IPS DF 6.9 (cell line): Measurements from ENCODE around the gene RXRB.

Experiments used
- DNase-seq: peaks from one replicate; pipeline ENCODE4 v3.0.0-alpha.2; 2013; ENCODE audit warnings: low read depth, low spot score
- H3K27ac ChIP-seq: one replicate; pipeline ENCODE4 v1.5.1; 2013; ENCODE audit warnings: low read length, control low read depth
- H3K27me3 ChIP-seq: 2 replicates; pipeline ENCODE4 v1.6.1; 2013; ENCODE audit warnings: mild to moderate bottlenecking, low read length; ENCODE audit not compliant: control insufficient read depth, insufficient read depth
- H3K36me3 ChIP-seq: 2 replicates; pipeline ENCODE4 v1.6.1; 2013; ENCODE audit warnings: low read length; ENCODE audit not compliant: control insufficient read depth, insufficient read depth
- H3K4me1 ChIP-seq: 2 replicates; pipeline ENCODE4 v1.6.1; 2013; ENCODE audit warnings: low read length; ENCODE audit not compliant: control insufficient read depth, insufficient read depth
- H3K4me3 ChIP-seq: 2 replicates; pipeline ENCODE4 v1.5.1; 2013; ENCODE audit warnings: mild to moderate bottlenecking, low read length
- H3K9me3 ChIP-seq: 2 replicates; pipeline ENCODE4 v1.6.1; 2013; ENCODE audit warnings: low read length, inconsistent platforms; ENCODE audit not compliant: control insufficient read depth, insufficient read depth
- WGBS: extraction: QIAGEN DNeasy Blood & Tissue Kit; methylation state at CpG from one replicate; pipeline ENCODE4 v1.1.7; 2013; ENCODE audit warnings: mixed read lengths, missing lambda C conversion rate; ENCODE audit not compliant: insufficient read length, insufficient coverage; 5-methylcytosine and 5-hydroxymethylcytosine counted together

The RXRB gene

DNA sequence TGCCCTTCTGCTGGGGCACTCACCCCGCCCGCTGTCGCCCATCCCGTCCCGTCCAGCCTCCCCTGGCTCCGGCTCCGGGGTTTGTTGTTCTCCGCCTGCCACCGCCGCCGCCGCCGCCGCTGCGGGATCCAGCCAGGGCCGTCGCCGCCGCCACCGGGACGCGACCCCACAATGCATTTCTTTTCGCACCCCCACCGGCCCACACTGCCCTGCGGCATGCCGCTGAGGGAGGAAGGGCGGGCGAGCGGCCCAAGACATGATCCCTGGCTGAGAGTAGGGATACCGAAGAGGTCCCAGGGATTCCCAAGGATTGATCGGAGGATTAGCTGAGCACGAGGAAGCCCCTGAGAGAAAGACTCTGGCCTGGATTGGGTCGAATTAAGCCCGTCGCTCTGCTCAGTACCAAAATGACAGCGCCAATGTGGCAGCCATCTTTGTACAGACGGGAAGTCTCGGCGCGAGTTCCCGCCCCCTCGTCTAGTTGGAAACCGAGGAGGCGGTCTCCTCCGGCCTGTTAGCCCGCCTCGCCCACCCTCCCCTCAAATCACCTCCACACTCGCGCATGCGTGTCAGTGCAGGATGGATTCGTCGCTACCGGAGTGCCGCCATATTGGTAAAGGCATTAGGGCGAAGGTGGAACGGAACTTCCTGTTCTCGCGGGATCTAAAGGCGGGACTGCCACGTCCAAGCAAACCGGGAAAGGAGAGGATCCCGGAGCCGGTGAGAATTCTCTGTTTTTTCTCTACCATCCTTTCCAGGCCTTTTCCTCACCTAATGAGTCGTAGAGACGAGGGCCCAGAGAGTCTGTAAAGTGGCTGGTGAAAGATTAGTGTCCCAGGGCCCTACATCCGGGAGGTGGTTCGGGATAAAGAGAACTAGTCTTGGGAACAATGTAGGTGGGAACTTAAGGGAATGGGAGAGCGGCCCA lies at the start of gene RXRB, which contains the start of gene SLC39A7:
Gene RXRB, minus strand, starts transcription at position 447 of the 928 bp plus-strand sequence. Its CDS starts 189 bp downstream, at position 258.
Gene SLC39A7, plus strand, starts transcription at position 649 of the 928 bp plus-strand sequence. CDS start 379 bp downstream, outside the sequence.
- H3K4me3 ChIP-seq: peak within 1 kb of the TSS; percentile 72
- peaks cover 10% of the 10 kb centered on the region; the same call in 1 of the 2 replicates for H3K4me1 ChIP-seq
- H3K27ac ChIP-seq: no peak within 1 kb of the TSS
- peaks cover 14% of the 10 kb centered on the region; the same call in 1 of the 2 replicates for H3K36me3 ChIP-seq
- peak; percentile 96 for DNase-seq
- WGBS: no CpG with 5 or more reads among the region's 68 CpGs
- no peaks in the 10 kb centered on the region for H3K9me3 ChIP-seq
- no peaks in the 10 kb centered on the region for H3K27me3 ChIP-seq

DNA sequence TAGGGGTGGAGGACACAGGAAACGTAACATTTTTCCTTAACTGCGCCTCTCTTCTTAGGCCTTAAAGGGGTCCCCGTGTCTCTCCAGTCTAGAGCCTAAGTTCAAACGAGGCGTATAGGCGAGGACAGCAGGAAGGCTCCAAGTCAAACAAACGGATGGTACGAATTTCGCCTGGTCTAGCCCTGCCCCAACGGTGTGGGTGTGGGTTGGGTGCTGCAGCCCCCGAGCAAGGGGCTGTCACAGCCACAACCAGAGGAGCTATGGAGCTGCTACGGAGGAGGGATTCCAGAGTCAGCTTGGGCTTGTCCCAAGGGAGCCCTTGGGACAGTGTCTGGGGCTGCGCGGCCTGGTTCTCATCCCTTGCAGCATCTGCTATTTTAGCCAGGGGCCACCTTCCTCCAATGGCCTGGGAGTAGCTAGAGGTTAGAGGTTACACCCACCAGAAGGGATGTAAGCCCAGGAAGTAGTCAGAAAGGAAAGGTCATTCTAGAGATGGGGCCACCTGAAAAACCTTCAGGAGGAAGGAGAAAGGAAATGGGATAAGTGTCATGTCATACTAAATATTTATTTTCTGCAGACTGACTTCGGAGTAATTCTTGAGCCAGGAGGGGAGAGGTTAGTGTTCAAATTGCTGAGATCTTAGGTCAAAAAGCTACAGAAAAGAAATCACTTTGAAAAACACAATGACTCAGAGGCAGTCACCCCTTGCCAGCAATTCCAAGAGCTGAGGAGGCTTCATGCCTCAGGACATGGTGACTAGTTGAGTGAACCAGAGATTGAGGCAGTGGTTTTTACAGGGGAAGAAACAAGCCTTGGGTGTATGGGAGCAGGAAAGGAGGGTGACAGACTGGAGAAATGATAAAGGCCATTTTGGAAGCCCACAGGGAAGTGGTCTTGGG lies 49.5 kb upstream of the RXRB start:
- Histone ChIP-seq H3K4me3 (peak overlapping the region; percentile 47; the same call in 1 of the 2 replicates), H3K27ac (no peak overlapping the region), H3K4me1 (0 out of 2 replicates have a peak, but pooled peaks cover 2% of the 10 kb centered on the region), H3K9me3 (no peaks in the 10 kb centered on the region), H3K36me3 (no peaks in the 10 kb centered on the region), H3K27me3 (no peaks in the 10 kb centered on the region; the same call in 1 of the 2 replicates)
- WGBS: no CpG with 5 or more reads among the region's 15 CpGs
- no peak for DNase-seq

DNA sequence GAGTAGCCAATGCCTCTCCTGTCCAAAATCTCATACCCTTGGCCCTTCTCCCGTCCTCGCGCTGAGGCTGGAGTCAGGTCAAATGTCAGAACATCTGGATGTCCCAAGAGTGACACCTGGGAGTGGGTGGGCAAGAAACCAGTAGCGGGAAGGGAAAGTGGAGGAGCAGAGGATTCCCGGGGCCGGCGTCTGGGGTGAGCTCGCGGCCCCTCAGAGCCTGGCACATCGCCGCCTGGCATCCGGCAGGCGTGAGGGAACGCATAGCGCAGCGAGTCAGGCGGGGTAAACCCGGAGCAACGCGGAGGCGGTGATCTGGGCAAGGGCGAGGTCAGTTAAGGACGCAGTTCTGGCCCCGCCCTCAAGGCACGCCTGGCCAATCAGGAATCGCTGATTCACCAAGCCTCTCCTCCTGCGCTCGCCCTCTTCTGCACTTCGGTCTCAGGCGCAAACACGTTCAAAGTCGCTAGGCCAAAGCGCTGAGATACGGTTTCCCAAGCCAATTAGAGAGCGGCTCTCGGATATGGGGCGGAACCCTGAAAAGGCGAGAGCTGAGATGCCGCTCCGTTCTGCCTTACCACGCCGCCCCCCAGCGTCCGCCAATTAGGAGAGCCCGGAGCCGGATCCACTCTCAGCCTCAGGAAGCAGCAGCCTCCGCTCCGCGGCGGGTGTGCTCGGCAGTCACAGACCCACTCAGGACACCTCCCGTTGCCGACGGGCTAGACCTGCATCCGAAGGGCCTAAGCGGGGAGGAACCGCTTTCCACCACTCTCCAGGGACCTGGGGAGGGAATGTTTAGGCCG lies 48.7 kb upstream of the RXRB start:
- H3K9me3 ChIP-seq: no peaks in the 10 kb centered on the region
- no CpG with 5 or more reads among the region's 58 CpGs for WGBS
- DNase-seq: peak; percentile 97
- H3K4me1 ChIP-seq: 0 out of 2 replicates have a peak, but pooled peaks cover 2% of the 10 kb centered on the region
- no peaks in the 10 kb centered on the region; the same call in 1 of the 2 replicates for H3K27me3 ChIP-seq
- no peak overlapping the region for H3K27ac ChIP-seq
- no peaks in the 10 kb centered on the region for H3K36me3 ChIP-seq
- H3K4me3 ChIP-seq: peak overlapping the region; percentile 47; the same call in 1 of the 2 replicates

DNA sequence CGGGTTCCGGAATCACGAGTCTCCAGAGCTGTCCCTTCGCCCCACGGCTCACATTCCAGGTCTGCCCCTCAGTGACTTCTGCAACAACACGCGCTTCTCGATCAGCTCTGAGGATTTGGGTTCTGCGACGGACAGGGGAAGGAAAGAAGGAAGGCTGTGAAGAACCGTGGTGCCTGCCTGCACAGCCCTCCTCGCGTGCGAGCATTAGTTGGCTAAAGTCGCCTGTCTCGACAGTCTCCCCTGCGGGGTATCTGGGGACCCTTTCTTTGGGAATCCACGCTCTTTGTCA lies 48.1 kb upstream of the RXRB start:
- Histone ChIP-seq H3K27me3 (no peaks in the 10 kb centered on the region; the same call in 1 of the 2 replicates), H3K9me3 (no peaks in the 10 kb centered on the region), H3K36me3 (no peaks in the 10 kb centered on the region), H3K4me3 (peak overlapping the region; percentile 14; the same call in 1 of the 2 replicates), H3K27ac (no peak overlapping the region), H3K4me1 (0 out of 2 replicates have a peak, but pooled peaks cover 2% of the 10 kb centered on the region)
- no CpG with 5 or more reads among the region's 18 CpGs for WGBS
- DNase-seq: no peak

DNA sequence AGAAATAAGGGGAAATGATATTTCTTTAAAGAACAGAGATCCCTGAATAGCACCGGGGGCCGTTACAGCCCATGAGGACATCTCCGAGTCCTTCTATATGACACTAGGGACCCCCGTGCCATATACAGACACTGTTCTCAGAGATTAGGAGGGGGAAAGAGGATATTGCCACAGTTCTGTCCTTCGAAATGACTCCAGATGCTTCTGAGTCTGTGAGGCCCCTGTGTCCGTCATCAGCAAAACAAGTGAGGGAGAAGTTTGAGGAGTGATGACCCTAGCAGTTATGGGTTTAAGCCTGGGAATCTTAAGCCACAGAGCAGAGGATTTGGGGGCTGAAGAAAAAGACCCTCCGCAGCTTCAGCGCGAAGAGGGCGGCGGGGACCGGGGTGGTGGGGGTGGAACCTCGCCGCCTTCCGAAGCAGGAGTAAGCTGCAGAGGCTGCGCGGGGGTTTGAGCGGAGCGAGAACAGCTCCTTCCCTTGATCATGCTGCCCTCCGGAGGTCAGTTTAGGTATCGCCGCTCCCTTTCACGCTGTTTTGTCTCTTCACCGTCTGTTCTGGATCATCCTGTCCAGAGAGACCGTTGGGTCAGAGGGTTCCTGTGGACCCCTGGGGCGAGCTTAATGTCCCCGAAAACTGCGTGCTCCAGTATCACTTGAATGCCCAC lies 47.6 kb upstream of the RXRB start:
- Histone ChIP-seq H3K9me3 (no peaks in the 10 kb centered on the region), H3K27me3 (no peaks in the 10 kb centered on the region; the same call in 1 of the 2 replicates), H3K4me1 (0 out of 2 replicates have a peak, but pooled peaks cover 2% of the 10 kb centered on the region), H3K36me3 (no peaks in the 10 kb centered on the region), H3K27ac (no peak overlapping the region), H3K4me3 (peak overlapping the region; percentile 10; the same call in 1 of the 2 replicates)
- peak; percentile 86 for DNase-seq
- WGBS: no CpG with 5 or more reads among the region's 28 CpGs

DNA sequence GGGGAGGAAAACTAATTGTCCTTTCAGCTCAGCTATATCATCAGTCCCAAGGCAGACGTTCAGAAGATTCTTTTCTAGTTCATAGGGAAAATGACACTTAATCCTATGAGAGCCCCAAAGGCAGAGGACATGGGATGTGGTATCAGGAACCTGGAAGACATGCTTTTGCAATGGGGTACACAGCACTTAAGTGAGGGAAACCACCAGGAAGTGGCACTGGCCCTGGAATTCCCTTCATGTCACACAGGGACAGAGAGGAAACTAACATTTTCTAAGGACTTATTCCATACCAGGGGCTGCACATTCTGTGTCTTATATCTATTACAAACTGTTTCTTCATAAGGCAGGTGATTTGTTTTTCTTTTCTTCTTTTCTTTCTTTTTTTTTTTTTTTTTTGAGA lies 43.0 kb upstream of the RXRB start:
- no peaks in the 10 kb centered on the region; the same call in 1 of the 2 replicates for H3K27me3 ChIP-seq
- H3K36me3 ChIP-seq: no peaks in the 10 kb centered on the region
- H3K27ac ChIP-seq: no peak overlapping the region
- H3K9me3 ChIP-seq: no peaks in the 10 kb centered on the region
- WGBS: no CpG with 5 or more reads among the region's 1 CpG
- no peak for DNase-seq
- H3K4me1 ChIP-seq: no peaks in the 10 kb centered on the region
- no peak overlapping the region for H3K4me3 ChIP-seq

DNA sequence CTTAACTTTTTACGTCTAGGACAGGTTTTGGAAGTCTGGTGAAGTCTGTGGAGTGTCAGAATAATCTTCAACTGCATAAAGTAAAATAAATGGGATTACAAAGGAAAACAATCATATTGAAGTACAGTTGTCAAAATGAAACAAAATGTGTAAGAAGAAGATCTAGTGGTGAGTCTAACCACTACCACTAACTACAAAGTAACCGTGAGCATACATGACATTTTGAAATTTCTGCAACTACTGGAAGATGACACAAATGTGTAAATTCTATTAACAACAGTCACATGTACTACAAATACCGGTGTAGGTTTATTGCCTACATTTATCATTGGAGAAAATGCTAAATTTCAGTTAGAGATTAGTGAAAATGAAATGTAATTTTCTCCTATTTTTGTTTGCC lies 41.5 kb upstream of the RXRB start:
- WGBS: no CpG with 5 or more reads among the region's 3 CpGs
- H3K4me3 ChIP-seq: no peak overlapping the region

DNA sequence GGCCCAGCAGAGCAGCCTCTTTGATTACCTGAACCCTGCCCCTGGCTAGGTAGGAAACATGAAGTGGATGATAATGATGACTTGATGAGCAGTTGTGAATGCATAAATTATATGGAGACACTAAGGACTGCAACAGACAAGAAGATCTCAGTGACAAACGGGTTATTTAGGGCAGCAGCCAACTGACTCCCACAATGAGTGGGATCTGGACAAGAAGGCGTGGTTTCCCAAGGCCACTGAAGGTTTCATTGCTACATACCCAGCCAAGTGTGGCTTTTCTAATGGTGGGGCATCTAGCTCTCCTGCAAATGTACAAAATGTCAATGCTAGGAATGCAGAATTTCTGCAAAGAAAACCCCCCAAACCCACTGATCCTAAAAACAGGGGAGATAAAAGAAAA lies 37.3 kb upstream of the RXRB start:
- no peaks in the 10 kb centered on the region; the same call in 1 of the 2 replicates for H3K27me3 ChIP-seq
- H3K4me3 ChIP-seq: no peak overlapping the region
- H3K36me3 ChIP-seq: no peaks in the 10 kb centered on the region
- H3K4me1 ChIP-seq: peaks cover 3% of the 10 kb centered on the region
- H3K9me3 ChIP-seq: no peaks in the 10 kb centered on the region
- no peak for DNase-seq
- no CpG with 5 or more reads among the region's 2 CpGs for WGBS
- H3K27ac ChIP-seq: no peak overlapping the region

More for the DNA sequence above, 41.5 kb upstream of the RXRB start:
- H3K27me3 ChIP-seq: no peaks in the 10 kb centered on the region; the same call in 1 of the 2 replicates
- no peaks in the 10 kb centered on the region for H3K4me1 ChIP-seq
- H3K36me3 ChIP-seq: no peaks in the 10 kb centered on the region
- H3K27ac ChIP-seq: no peak overlapping the region
- no peaks in the 10 kb centered on the region for H3K9me3 ChIP-seq
- DNase-seq: no peak

DNA sequence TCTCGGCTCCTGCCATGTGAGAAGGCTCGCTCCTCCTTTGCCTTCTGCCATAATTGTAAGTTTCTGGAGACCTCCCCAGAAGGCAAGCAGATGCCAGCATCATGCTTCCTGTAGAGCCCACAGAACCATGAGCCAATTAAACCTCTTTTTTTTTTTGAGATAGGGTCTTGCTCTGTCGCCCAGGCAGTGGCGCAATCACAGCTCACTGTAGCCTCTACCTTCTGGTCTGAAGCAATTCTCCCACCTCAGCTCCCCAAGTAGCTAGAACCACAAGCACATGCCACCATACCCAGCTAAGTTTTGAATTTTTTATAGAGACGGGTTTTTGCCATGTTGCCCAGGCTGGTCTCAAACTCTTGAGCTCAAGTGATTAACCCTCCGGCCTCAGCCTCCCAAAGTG lies 36.4 kb upstream of the RXRB start:
- no peak overlapping the region for H3K4me3 ChIP-seq
- peaks cover 3% of the 10 kb centered on the region for H3K4me1 ChIP-seq
- no peak for DNase-seq
- H3K36me3 ChIP-seq: no peaks in the 10 kb centered on the region
- H3K27me3 ChIP-seq: no peaks in the 10 kb centered on the region; the same call in 1 of the 2 replicates
- no CpG with 5 or more reads among the region's 6 CpGs for WGBS
- H3K9me3 ChIP-seq: no peaks in the 10 kb centered on the region
- H3K27ac ChIP-seq: no peak overlapping the region
